CD4-positive, alpha-beta T cell treated with Interleukin-15 for 4 hours (primary cell): ENCODE results near the gene NDUFS4.
"Not testable (repeated sequence)": the region's sequence is repeated elsewhere in the genome, so short reads cannot be mapped to it uniquely, and the experiment has no call there.

ENCODE experiments used
- DNase-seq: peaks from one replicate; pipeline ENCODE4 v3.0.0-alpha.2; 2020; ENCODE audit warnings: low spot score

NDUFS4 gene

DNA sequence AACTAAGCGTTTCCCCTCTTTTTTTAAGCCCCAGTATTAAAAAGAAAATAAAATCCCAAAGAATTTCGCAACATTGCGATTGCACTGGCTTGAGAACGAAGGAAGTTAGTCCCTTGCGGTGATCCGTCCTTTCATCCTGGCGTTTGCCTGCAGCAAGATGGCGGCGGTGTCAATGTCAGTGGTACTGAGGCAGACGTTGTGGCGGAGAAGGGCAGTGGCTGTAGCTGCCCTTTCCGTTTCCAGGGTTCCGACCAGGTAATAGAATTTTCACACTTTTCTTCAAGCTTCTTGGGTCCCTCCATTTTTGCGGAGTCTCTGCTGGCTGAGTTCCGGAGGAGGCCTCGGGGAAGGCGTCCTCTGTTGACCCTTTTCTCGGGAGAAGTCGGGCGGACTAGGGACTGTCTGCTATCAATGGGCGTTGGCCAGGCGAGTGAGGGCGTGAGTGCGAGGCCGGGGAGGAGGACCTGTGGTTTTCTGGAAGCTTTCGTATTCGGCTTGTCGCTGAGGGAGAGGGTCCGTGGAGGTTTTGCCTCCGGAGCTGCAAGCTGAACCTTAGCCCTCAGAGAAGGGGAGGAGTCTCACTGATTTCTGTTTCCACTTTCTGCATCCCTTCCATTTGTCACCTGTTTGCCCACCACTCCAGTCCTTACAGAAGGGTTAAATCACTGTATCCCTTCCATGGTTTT is at the start of gene NDUFS4:
Gene NDUFS4, plus strand, starts transcription at position 134 of the 686 bp plus-strand sequence. Its CDS starts 24 bp downstream, at position 158.
- DNase-seq: peak; percentile 84

DNA sequence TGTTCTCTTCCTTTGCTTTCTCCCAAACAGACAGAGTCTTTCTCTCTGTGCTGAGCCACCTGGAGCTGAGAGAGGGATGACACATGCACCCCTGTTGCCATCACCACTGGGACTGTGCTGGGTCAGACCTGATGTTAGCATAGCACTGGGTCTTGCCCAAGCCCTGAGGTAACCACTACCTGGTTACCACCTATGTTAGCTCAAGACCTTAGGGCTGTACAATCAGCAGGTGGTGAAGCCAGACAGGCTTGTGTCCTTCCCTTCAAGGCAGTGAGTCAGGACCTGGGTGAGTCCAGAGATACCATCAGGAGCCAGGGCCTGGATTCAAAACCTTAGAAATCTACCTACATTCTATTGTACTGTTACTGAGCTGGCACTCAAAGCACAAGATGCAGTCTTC is 47.9 kb upstream of the NDUFS4 start:
- DNase-seq: no peak

DNA sequence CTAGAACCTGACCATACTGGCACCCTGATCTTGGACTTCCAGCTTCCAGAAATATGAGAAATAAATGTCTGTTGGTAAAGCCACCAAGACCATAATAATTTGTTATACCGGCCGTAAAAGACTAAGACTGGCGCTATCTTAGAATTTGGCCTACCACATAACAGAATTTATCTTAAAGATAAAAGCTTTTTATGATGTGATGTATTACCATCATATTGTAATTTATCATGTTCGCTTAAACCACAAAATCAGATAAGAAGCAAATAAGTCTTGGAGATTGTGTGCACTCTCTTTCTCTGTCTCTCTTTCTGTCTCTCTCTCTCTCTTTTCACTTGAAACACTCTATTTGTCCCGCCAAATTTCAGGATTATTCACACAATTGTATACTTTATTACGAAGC is 44.5 kb upstream of the NDUFS4 start:
- DNase-seq: no peak

DNA sequence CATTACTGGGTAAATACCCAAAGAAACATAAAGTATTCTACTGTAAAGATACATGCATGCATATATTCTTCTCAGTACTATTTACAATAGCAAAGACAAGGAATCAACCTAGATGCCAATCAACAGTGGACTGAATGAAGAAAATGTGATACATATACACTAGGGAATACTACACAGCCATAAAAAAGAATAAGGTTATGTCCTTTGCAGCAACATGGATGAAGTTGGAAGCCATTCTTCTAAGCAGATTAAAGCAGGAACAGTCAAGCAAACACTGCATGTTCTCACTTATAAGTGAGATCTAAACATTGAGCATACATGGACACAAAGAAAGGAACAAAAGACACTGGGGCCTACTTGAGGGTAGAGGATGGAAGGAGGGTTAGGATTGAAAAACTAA is 39.6 kb upstream of the NDUFS4 start:
- no peak for DNase-seq

DNA sequence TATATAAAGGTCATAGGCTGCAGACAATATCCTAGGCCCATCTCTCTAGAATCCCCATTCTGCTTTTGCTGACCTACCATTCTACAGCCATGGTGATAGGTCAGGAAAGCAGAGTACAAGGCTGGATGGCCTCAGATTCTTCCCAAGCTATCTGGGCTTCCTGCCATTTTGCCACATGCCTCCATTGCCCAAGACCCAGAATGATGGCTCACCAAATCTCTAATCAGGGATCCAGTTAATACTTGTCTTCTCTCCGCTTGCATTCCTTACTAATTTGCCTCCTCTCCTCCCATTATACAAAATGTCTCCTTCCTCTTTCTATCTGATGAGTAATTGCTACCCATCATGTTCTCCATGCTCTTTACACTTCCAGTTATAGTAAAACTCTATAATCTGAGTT is 22.7 kb upstream of the NDUFS4 start:
- DNase-seq: no peak

DNA sequence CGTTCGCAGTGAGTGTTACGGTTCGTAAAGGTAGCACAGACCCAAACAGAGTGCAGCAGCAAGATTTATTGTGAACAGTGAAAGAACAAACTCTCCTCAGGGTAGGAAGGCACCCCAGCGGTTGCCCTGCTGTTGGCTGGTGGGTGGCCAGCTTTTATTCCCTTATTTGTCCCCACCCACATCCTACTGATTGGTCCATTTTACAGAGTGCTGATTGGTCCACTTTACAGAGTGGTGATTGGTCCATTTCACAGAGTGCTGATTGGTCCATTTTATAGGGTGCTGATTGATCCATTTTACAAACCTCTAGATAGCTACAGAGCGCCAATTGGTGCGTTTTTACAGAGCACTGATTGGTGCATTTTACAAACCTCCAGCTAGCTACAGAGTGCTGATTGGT is 19.7 kb upstream of the NDUFS4 start:
- not testable (repeated sequence) for DNase-seq

DNA sequence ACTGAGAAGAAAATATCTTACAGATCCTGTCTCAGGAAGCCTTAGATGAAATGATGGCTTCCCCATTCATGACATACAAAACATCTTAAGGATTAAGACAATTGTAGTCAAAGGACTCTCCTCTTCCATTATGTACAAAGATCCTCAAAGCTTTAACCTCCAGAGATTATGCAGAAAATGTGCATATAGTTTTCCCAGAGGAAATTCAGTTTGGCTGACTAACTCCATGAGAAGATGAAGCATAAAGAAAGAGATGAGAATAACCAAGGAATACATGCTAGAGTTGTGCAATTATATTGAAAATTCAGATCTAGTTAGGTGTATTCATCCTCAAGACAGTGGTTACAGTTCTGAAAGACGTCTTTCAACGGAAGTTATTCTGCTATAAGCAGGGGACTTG is 18.6 kb upstream of the NDUFS4 start:
- DNase-seq: no peak

DNA sequence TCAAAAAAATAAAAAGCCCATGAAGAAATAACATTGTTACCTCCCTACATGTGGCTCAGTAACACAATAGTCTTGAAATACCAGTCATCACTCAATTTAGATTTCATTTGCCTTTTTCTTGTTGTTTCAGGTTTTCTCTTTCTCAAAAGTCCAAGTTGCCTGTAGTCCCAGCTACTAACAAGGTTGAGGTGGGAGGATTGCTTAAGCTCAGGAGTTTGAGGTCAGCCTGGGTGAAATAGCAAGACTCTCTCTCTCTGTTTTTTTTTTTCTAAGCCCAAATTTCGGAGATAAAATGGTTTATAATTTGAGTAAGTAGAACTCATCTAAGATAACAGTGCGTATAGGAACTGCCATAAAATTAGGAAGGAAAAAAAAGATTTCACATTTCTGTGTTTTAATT is 17.5 kb upstream of the NDUFS4 start:
- no peak for DNase-seq

DNA sequence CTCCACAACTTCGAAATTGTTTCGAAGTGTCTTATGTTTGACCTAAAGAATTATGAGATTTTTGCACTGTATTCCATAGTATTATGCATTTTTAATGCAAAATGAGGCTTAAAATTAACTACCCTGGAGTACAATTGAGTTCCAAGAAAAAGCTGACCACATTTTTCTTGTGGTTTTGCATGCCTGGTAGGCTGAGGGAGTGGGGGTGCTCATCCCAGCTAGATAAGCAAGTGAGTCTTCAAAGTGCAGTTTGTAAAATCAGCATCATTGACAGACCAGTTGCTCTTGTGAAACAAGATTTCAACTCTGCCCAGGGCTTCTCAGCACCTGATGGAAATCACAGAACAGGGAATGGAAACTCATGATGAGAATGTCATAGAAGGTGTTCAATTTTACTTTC is 17.0 kb upstream of the NDUFS4 start:
- no peak for DNase-seq

DNA sequence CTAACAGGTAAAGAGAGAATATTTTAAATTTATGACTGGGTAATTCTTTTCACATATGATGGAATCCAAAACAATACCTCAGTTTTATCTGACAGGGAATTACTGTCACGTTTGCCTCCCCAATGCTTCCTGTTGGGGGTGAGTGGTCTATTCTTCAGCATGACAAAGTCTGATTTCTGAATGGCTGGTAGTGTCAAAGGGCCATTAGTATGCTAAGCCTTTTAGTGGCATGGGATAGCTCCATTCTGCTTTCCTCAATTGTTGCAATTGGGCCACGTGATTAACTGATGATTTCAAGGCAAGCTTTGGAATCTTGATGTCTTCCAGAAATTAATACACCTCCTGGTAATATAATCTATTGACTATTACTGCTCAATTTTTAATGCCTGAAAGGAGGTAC is 14.7 kb upstream of the NDUFS4 start:
- DNase-seq: no peak

DNA sequence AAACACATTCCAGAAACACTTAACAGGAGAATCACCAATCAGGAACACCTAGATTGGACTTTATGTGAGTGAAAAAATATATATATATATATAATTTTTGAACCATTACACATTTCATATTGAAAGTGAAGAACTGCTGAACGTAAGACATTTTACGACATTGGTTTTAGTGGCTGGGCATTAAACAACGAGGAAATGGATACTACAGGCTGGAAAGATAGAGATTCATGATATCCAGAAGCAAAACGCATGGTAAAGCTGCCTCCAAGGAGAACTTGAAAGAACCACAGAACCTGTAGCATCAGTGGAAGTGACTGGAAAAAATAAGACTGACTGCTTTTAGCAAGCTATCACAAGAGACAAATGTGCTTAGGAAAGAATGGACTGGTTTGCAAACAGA is 13.2 kb upstream of the NDUFS4 start:
- DNase-seq: no peak

DNA sequence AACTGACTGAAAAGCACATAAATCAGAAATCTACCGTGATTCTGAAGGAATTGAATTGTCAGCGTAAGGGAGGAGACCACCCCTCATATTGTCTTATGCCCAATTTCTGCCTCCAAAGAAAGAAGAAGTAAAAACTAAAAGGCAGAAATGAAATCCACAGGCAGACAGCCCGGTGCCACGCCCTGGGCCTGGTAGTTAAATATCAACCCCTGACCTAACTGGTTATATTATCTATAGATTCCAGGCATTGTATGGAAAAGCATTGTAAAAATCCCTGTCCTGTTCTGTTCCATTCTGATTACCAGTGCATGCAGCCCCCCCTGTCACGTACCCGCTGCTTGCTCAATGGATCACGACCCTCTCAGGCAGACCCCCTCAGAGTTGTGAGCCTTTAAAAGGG is 11.9 kb upstream of the NDUFS4 start:
- not testable (repeated sequence) for DNase-seq

DNA sequence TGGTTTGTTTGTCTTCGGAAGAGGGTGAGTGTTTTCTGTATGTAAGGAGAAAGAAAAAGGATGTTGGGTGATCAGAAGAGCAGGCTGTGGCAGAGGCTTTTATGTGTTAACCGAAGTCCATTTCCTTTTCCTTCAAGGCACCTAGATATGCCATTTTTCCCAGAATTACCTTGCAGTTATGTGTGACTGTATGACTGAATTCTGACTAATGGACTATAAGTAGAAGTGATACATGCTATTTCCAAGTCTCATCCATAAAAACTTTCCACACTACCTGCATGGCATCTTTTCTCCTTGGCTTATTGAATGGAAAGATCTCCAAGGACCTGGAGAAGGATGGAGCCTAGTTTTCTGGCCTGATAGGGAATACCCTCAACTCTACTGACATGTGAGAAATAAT is 10.6 kb upstream of the NDUFS4 start:
- DNase-seq: no peak

DNA sequence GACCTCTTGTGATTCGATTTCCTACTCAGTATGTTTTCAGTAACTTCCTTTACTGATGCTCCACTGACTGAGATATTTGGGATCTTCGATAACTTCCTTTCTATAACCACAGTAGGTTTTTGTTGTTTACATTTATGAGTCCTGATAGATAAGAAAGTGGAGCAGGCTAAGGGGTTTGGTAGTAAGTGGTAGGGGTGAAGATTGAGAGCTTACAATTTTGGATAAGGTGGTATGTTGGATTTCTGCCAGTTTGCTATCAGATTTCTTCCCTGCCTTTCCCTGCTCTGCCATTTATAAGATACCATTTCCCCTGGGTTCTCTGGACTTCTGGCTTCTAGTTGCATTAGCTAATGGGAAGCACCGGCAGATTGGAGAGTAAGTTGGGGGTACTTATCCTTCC is 7.9 kb upstream of the NDUFS4 start:
- DNase-seq: no peak

DNA sequence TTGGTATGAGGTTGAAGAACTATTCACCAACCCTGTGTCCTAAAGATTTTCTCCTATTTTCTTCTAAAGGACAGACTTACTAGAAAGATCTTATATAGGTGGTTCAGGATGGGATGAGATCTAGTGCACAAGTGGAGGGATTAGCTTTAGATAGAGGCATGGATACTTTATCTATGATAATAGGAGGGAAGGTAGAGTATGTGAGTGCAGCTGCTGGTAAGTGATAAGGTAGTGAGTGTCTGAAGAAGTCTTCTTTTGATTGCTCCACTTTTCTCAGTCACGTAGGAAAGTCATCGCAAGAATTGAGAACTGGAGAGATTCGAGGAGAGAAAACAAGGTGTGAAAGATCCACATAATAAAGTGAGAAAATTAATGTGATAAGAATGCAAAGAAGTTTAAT is 6.0 kb upstream of the NDUFS4 start:
- no peak for DNase-seq

DNA sequence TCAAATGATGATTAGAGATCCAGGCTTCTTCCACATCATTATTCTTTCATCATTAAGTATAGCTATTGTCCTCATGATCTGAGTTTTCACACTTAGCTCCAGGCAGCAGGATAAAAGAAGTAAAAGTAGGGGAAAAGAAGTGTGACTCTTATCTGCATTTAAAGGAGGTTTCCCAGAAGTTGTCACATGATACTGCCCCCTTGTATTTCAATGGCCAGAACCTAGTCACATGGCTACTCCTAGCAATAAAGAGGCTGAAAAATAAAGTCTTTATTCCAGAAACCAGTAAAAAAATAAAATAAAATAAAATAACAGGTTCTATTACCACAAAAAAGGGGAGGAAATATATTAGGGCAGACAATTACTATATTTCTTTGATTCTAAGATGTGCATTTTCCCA is 5.3 kb upstream of the NDUFS4 start:
- DNase-seq: no peak

DNA sequence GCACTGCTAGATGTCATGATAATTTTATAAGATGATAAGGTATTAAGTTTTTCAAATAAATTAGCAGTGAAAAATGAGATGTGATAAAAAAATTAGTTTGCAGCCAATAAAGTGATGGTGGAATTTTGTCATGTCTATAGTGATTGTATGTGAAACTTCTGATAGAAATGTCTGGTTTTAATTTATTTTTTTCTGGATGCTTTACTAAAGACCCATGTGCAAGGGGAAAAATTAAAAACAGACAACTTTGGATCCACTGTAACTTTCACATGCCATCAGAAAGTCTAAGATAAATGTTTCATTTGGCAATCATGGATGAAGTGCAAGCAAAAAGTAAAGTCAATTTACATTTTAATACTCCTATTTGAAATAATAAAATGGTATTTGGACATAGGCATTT is 4.4 kb upstream of the NDUFS4 start:
- no peak for DNase-seq

DNA sequence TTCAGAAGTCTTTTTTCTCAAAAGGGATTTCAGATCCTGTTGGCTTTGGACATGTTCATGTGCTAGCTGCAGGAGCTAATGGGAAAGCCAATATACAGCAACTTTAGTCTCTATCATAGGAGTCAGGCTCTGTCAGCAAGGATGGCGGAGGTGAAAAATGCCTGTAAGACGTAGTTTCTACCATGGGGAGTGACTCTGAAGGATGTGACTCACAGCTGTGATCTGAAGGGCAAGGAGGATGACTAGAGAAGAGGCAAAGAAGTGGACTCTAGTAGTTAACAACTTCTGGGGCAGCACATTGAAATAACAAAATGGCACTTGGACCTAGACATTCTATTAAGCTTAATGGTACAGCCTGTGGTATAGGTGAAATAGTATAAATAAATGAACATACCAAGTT is 3.1 kb upstream of the NDUFS4 start:
- DNase-seq: no peak

DNA sequence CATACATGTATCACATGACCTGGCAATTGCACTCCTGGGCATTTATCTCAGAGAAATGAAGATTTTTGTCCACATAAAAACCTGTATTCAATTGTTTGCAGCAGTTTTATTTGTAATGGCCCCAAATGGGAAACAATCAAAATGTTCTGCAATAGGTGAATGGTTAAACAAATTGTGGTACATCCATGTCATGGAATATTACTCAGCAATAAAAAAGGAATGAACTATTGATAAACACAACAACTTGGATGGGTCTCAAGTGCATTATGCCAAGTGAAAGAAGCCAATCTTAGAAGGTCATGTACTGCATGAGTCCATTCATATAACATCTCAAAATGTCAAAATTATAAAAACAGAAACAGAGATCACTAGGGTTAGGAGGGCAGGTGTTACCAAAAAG is 1.5 kb upstream of the NDUFS4 start:
- DNase-seq: no peak

DNA sequence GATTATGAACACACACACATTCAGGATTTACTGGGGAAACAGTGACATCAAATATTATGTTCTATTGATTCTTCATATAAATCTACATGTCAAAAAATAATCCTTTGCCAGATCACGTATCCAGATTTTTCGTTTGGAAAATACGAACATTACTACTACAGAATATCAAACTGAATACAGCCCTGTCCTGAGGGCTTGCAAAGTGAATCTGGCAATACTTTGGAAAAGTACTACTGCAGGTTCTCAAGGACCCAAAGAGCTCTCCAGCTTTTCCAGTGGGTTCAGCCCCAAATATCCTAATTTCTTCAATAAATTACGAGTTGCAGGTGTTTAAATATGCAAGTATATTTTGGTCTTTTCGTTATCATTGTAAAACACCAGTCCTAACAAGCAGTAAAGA is 411 bp upstream of the NDUFS4 start:
- DNase-seq: no peak

DNA sequence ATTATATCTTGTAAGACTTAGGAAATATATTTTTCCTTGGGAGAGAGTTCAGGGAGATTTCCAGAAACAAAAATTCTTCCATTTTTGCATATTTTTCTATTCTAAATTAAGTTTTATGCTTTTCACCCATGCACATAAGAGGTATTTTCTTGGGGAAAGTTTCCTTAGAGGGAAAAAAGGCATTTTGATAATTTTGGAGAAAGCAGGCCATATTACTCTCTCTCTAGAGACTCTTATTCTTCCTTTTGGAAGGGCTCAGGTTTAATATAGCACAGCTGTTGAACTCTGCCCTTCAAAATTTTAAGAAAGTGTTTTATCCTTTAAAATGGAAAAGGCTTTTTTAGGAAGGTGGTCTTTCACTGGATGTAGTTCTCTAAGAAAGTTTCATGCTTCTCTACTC is 8.0 kb downstream of the NDUFS4 start:
- DNase-seq: no peak

DNA sequence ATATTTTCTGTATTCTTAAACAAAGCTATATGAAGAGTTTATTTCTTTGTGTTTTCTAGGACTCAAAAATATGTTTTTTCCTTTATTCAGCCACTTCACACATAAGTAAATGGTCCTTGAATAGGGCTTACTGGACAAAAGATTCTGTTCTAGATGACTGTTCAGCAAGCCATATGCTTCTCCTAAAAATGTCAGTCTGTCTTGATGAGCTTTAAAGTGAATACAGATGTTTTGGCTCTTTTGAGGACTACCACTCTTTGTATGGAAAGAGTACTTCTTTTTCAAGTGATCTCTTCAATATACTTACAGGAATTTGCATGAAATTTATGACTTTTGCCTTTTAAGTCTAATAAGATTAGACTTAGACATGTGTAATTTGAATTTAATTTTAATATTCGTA is 8.4 kb downstream of the NDUFS4 start:
- no peak for DNase-seq

DNA sequence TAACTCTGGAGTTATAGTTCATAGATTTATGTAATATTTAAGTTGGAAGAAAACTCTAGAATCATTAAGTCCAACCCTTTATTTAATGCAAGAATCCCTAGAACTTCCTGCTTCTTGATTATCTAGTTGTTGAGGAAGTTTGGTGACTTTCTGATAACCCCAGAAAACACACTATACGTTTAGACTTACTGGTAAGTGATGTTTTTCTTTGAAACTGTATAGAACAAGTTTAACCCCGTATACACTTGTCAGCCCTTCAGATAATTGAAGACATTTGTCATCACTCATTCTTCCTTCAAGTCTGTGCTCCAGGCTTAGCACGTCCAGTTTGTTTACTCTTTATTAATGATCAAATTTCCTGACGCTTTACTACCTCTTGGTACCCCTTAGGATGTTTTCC is 9.0 kb downstream of the NDUFS4 start:
- no peak for DNase-seq

DNA sequence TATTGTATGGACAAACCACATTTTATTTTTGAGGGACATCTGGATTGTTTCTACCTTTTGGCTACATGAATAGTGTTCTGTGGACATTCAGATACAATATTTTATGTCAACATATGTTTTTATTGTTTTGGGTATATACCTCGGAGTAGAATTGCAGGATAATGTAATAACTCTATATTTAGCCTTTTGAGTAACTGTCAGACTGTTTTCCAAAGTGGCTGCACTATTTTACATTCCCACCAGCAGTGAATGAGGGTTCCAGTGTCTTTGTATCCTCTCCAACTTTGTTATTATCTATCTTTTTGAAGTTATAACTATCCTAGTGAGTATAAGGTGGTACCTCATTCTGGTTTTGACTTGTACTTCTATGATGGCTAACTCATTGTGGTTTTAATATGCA is 11.0 kb downstream of the NDUFS4 start:
- no peak for DNase-seq

DNA sequence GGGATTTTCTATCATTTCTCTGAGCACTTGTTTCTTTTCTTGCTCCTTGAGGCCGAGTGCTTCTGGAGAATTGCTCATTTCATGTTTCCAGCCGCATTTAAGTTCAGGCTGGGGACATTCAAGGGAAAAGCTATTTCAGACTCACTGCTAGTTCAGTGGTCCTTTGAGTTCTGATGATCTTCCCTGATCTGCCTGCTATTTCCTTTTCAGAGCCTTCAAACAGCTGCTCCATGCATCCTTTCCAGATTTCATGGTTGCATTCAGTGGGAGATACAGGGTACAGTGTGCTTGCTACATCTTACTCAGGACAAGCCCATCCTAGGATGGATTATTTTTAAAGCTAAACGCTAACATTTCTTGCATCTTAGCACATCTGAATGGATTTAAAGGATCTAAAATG is 14.7 kb downstream of the NDUFS4 start:
- no peak for DNase-seq
